Mucosa of descending colon (tissue), 3 donors: ENCODE results near the gene NRIP3. TPM values are rescaled to one million over a fixed set of nuclear protein-coding genes. Genes with fewer than 3 reads are reported as not detected.
"Not testable (repeated sequence)": the region's sequence is repeated elsewhere in the genome, so short reads cannot be mapped to it uniquely, and the experiment has no call there.

ENCODE experiments used
- ATAC-seq: fragments of 200-7000 bp; cut with Tn5 transposase; one replicate; pipeline ENCODE4 v1.9.1; 2020; ENCODE audit warnings: mild to moderate bottlenecking, moderate library complexity
- DNase-seq, 3 donors: peaks; one replicate each; pipeline ENCODE4 v3.0.0-alpha.2; 2020
- H3K36me3 ChIP-seq: fragments of 200-600 bp; one replicate; pipeline ENCODE4 v1.8.0; 2021; ENCODE audit warnings: low read depth, mild to moderate bottlenecking
- H3K4me1 ChIP-seq: fragments of 200-600 bp; one replicate; pipeline ENCODE4 v1.8.0; 2021; ENCODE audit warnings: low read depth, mild to moderate bottlenecking
- H3K4me3 ChIP-seq: fragments of 200-600 bp; one replicate; pipeline ENCODE4 v1.8.0; 2021; ENCODE audit warnings: mild to moderate bottlenecking
- H3K9me3 ChIP-seq: fragments of 200-600 bp; one replicate; pipeline ENCODE4 v1.8.0; 2021; ENCODE audit warnings: mild to moderate bottlenecking
- CTCF ChIP-seq: fragments of 200-600 bp; IDR thresholded peaks from one replicate; pipeline ENCODE4 v1.8.0; 2022; ENCODE audit warnings: antibody characterized with exemption, mild to moderate bottlenecking
- intact Hi-C, 2 donors: fragments of 100-400 bp; cut with DNase I in 1 of 2; cut with micrococcal nuclease in 1 of 2; formaldehyde crosslinking; loops; one replicate each; pipeline versions ENCODE4 v1.11.0 to v1.11.1; 2022; cut with DNase I, micrococcal nuclease
- total RNA-seq, 3 donors: library from RNA; stranded (reverse); fragmentation: NEBNext Ultra II Directional in 2 of 3; extraction: Animal tissue kit (Norgen Biotek cat#: 25700) in 2 of 3; gene quantifications; one replicate each; pipeline versions ENCODE4 v1.2.1 to v1.2.4, GENCODE V29; 2021 to 2023
- donor health status: DM: no; HTN: no; CAD: no; lungs with moderate emphysema.
- donor health status: DM: no; HTN: no; CAD: no.
- donor health status: DM: no; HTN: yes; CAD: no.

The NRIP3 gene
- total RNA-seq, 3 donors from 2014 or later, result 0.20 to 1.6 (median 0.63) TPM

- Histone ChIP-seq H3K4me1 (no peaks in the 10 kb centered on the region), H3K9me3 (no peaks in the 10 kb centered on the region), H3K4me3 (no peak overlapping the region), H3K36me3 (no peaks in the 10 kb centered on the region)
- intact Hi-C loops, result no loop called here
- ATAC-seq (no peak), DNase-seq (no peak)
- no peak for TF ChIP-seq CTCF
Observed at GRCh38 chr11:8985462-8985861, 18.3 kb downstream of the NRIP3 start.

GRCh38 chr11:8983552-8983951 is 20.2 kb downstream of the NRIP3 start:
- Histone ChIP-seq H3K9me3 (no peaks in the 10 kb centered on the region), H3K36me3 (no peaks in the 10 kb centered on the region), H3K4me3 (no peak overlapping the region), H3K4me1 (no peaks in the 10 kb centered on the region)
- ATAC-seq, result no peak
- intact Hi-C loops, result no loop called here
- TF ChIP-seq CTCF, result no peak
- no peak for DNase-seq

- no peak overlapping the region for H3K4me3 ChIP-seq
Observed at GRCh38 chr11:8980485-8980884, 23.3 kb downstream of the NRIP3 start.

GRCh38 chr11:8979365-8979764 is 24.4 kb downstream of the NRIP3 start:
- intact Hi-C loops, H3K36me3 ChIP-seq, ATAC-seq, DNase-seq, H3K4me3 ChIP-seq, H3K4me1 ChIP-seq, H3K9me3 ChIP-seq: not testable (repeated sequence)

More at GRCh38 chr11:8980485-8980884, 23.3 kb downstream of the NRIP3 start:
- no peak for DNase-seq
- no peaks in the 10 kb centered on the region for H3K36me3 ChIP-seq
- intact Hi-C loops, result no loop called here
- ATAC-seq, result no peak
- no peak for TF ChIP-seq CTCF
- H3K9me3 ChIP-seq, result no peaks in the 10 kb centered on the region
- H3K4me1 ChIP-seq, result no peaks in the 10 kb centered on the region

GRCh38 chr11:8973121-8973520 is 30.7 kb downstream of the NRIP3 start:
- H3K4me1 ChIP-seq, result no peaks in the 10 kb centered on the region
- no peaks in the 10 kb centered on the region for H3K9me3 ChIP-seq
- intact Hi-C loops, result no loop called here
- no peak for DNase-seq
- H3K4me3 ChIP-seq, result no peak overlapping the region
- no peak for TF ChIP-seq CTCF
- H3K36me3 ChIP-seq, result no peaks in the 10 kb centered on the region
- ATAC-seq, result no peak

GRCh38 chr11:8971924-8972316 is 31.9 kb downstream of the NRIP3 start:
- H3K36me3 ChIP-seq, result no peaks in the 10 kb centered on the region
- no peak for ATAC-seq
- intact Hi-C loops, result no loop called here
- no peak for DNase-seq
- H3K4me3 ChIP-seq, result no peak overlapping the region
- H3K9me3 ChIP-seq, result no peaks in the 10 kb centered on the region
- no peaks in the 10 kb centered on the region for H3K4me1 ChIP-seq
- no peak for TF ChIP-seq CTCF
